ENCODE measurements around the gene UST.

DNA sequence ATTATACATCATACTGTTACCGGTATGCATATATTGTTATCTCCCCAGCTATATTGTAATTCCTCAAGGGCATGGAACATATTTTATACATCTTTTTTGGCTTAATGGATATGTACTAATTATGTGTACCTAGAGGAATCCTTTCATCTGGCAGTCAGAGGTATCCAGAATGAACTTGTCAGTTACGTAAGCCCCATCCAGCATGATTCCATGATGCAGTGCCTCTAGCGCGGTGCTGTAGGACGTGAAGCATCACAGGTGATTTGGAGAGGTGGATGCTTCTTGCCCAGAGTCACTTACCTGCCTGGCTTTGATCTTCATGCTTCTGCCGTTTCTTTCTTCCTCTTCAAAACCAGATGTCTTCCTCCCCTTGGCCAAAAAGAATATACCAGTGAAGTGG lies 159.1 kb downstream of the UST start:
- TF ChIP-seq CTCF (conservative IDR thresholded peaks at IDR 0.05; ENCODE audit: low read length) (no peak), EZH2phosphoT487 (IDR thresholded peaks at IDR 0.05; ENCODE audit: borderline replicate concordance, low read depth, low read length) (no peak)

Measured in OCI-LY7 (cell line).